Measurements from ENCODE around the gene PLPP2.
"Not testable (repeated sequence)": the region's sequence is repeated elsewhere in the genome, so short reads cannot be mapped to it uniquely, and the experiment has no call there.

PLPP2 gene

DNA sequence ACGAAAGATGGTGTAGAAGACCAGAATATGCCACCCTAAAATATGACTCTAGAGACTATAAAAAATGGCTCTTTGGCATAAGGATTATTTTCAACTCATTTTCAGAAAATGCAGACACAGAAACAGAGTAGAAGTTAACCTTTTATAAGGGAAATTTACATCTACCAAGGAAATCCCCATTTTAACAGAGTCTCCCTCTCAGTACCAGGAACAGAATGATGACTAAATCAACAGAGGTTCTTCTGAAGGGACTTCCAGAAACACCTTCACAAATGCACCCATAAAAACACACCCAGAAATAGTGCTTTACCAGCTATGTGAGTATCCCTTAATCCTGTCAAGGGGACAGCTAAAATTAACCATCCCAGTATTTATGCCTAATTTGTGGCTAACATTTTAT, 29.1 kb downstream of the PLPP2 start:
- TF ChIP-seq, protein P1, sequence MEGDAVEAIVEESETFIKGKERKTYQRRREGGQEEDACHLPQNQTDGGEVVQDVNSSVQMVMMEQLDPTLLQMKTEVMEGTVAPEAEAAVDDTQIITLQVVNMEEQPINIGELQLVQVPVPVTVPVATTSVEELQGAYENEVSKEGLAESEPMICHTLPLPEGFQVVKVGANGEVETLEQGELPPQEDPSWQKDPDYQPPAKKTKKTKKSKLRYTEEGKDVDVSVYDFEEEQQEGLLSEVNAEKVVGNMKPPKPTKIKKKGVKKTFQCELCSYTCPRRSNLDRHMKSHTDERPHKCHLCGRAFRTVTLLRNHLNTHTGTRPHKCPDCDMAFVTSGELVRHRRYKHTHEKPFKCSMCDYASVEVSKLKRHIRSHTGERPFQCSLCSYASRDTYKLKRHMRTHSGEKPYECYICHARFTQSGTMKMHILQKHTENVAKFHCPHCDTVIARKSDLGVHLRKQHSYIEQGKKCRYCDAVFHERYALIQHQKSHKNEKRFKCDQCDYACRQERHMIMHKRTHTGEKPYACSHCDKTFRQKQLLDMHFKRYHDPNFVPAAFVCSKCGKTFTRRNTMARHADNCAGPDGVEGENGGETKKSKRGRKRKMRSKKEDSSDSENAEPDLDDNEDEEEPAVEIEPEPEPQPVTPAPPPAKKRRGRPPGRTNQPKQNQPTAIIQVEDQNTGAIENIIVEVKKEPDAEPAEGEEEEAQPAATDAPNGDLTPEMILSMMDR (IDR thresholded peaks at IDR 0.05; ENCODE audit: insufficient read depth, missing control alignments), result no peak

DNA sequence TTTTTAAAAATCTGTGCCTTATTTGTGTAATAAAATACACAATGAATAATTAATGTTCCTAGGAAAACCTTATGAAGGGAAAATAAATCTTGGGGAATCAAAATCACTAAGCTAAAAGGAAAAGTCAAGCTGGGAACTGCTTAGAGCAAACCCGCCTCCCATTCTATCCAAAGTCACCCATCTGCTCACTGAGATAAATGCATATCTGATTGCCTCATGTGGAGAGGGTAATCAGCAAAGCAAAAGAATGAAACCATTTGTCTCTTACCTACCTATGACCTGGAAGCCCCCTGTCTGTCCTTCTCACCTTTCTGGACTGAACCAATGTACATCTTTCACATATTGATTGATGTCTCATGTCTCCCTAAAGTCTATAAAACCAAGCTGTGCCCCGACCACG, 34.4 kb downstream of the PLPP2 start:
- not testable (repeated sequence) for FAIRE-seq; DNase-seq (ENCODE audit: insufficient read length, low spot score)

More for the DNA sequence above, 29.1 kb downstream of the PLPP2 start:
- no peak for DNase-seq (ENCODE audit: insufficient read length, low spot score)
- no peak for FAIRE-seq

DNA sequence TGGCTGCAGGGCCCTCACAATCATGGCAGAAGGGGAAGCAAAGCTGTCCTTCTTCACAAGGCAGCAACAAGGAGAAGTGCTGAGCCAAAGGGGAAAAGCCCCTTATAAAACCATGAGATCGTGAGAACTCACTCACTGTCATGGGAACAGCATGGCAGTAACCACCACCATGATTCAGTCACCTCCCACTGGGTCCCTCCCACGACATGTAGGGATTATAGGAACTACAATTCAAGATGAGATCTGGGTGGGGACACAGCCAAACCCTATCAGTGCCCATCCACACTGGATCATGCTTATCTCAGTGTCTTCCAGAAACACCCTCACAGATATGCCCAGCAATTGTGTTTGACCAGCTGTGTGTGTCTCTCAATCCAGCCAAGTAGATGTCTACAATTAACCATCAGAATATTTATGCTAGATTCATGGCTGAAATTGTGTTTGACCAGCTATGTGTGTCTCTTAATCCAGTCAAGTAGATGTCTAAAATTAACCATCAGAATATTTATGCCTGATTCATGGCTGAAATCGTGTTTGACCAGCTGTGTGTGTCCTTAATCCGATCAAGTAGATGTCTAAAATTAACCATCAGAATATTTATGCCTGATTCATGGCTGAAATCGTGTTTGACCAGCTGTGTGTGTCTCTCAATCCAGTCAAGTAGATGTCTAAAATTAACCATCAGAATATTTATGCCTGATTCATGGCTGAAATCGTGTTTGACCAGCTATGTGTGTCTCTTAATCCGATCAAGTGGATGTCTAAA, 38.6 kb downstream of the PLPP2 start:
- not testable (repeated sequence) for DNase-seq (ENCODE audit: insufficient read length, low spot score); FAIRE-seq

DNA sequence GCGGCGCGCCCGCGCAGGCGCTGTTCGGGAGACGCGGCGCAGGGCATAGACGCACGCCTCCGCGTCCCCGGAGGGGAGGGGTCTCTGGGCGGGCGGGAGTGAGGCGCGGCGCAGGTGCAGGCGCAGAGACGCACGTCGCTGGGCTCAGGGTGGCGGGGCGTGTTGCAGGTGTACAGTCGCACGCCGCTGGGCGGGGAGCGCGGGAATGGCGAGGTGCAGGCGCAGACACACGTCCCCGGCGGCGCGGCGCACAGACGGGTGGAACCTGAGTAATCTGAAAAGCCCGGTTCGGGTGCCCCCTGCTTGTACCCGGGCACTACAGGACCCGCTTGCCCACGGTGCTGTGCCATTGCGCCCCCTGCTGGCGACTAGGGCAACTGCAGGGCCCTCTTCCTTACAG, 44.7 kb downstream of the PLPP2 start:
- TF ChIP-seq, protein P1 (IDR thresholded peaks at IDR 0.05; ENCODE audit: insufficient read depth, missing control alignments), result no peak
- DNase-seq (ENCODE audit: insufficient read length, low spot score) (no peak), FAIRE-seq (no peak)

DNA sequence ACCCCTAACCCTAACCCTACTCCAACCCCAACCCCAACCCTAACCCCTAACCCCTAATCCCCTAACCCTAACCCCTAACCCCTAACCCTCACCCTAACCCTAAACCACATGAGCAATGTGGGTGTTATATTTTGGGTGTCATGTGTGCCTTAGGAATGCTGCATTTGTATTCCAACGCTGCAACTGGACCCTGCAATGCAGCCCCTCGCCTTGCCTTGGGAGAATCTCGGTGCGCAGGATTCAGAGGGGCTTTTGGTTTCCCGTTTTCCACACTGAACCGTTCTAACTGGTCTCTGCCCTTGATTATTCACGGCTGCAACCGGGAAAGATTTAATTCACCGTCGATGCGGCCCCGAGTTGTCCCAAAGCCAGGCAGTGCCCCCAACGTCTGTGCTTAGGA, 45.3 kb downstream of the PLPP2 start:
- FAIRE-seq; DNase-seq (ENCODE audit: insufficient read length, low spot score): not testable (repeated sequence)

DNA sequence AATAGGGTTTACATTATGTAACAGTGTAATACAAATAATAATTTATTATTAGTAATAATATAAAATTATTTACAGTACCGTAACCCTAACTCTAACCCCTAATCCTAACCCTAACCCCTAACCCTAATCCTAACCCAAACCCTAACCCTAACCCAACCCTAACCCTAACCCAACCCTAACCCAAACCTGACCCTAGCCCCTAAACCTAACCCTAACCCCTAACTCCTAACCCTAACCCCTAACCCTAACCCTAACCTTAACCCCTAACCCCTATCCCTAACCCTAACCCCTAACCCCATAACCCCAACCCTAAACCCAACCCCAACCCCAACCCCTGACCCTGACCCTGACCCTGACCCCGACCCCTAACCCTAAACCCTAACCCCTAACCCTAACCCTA, 45.7 kb downstream of the PLPP2 start:
- FAIRE-seq (no peak), DNase-seq (ENCODE audit: insufficient read length, low spot score) (no peak)
- TF ChIP-seq, protein P1 (IDR thresholded peaks at IDR 0.05; ENCODE audit: insufficient read depth, missing control alignments), result no peak
